Stimulated activated CD4-positive, alpha-beta T cell treated with anti-CD3 and anti-CD28 coated beads, Interleukin-2, amount 100 ng/mL, for 48 hours (primary cell): ENCODE measurements around the gene LHB.

Experiments
- DNase-seq, 2 donors: peaks; one replicate each; pipeline ENCODE4 v3.0.0-alpha.2; 2020

LHB gene

GRCh38 chr19:49009828-49010227, 7.1 kb downstream of the LHB start:
- DNase-seq: no peak

- no peak for DNase-seq
Measured at GRCh38 chr19:49006905-49007304, 10.0 kb downstream of the LHB start.

GRCh38 chr19:49004964-49005614, 11.8 kb downstream of the LHB start:
- DNase-seq: no peak

DNA sequence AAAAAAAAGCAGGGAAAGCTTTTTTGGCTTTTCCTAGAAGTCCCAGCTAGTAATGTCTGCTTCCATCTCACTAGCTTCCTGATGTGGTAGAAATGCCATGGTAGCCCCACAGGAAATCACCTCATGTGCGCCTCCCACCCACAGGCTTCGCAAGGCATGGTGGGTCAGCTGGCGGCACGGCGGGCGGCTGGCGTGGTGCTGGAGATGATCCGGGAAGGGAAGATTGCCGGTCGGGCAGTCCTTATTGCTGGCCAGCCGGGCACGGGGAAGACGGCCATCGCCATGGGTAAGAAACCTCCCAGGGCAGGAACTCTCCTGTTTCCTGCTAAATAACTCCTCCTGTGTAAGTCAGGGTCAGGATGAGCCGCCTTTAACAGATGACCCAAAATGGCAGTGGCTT, 12.8 kb downstream of the LHB start:
- DNase-seq: no peak

DNA sequence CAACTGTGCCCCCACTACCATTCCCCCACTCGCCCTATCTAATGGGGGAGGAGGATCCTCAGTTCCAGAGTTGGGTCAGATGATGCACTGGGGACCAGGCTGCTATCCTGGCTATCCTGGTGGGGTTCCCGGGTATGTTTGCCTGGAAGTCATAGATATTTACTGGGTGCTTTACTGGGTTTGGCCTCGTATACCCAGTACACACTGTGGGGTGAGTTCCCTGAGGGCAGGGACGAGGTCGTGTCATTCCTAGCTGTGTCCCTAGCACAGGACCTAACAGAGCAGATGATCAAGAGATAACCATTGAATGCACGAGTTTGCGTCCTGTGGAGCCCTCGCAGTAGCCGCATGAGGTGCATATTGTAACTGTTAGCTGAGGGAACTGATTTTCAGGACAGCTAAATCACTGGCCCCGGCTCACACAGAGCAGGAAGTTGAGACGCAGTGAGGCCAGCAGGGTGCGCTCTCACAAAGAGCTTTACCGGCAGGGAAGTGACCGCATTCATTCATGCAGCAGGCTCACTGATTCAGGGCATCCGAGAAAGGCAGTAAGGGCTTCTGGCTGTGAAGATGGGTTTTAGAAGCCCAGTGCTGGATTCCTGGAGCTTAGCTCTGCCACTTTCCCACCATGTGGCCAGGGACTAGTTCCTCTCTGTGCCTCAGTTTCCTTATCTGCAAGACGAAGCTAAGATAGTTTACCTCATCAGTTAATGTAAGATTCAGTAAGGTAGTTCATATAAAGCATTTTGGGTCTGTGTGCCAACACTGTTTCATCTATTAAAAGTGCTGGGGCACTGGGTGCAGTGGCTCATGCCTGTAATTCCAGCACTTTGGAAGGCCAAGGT, 17.2 kb downstream of the LHB start:
- DNase-seq: peak; percentile 58 to 73

- DNase-seq: peak; percentile 54 to 59
Measured at GRCh38 chr19:48997972-48998371, 18.9 kb downstream of the LHB start.

DNA sequence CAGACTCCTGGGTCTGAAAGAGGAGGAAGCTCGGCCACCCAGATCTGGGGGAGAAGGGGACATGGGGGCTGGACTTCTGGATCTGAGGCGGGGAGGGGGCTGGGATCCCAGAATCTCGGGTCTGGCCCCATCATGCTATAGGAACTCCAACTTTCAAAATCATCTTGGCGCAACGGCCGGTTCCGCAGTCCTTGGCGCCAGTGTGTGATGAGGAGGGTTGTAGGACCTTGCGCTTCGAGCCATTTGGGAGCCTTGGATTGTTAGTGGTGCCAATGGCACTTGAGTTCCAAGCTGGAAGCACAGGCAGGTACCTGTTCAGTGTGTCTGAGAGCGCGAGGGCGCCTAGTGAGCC, 22.9 kb downstream of the LHB start:
- DNase-seq: no peak

DNA sequence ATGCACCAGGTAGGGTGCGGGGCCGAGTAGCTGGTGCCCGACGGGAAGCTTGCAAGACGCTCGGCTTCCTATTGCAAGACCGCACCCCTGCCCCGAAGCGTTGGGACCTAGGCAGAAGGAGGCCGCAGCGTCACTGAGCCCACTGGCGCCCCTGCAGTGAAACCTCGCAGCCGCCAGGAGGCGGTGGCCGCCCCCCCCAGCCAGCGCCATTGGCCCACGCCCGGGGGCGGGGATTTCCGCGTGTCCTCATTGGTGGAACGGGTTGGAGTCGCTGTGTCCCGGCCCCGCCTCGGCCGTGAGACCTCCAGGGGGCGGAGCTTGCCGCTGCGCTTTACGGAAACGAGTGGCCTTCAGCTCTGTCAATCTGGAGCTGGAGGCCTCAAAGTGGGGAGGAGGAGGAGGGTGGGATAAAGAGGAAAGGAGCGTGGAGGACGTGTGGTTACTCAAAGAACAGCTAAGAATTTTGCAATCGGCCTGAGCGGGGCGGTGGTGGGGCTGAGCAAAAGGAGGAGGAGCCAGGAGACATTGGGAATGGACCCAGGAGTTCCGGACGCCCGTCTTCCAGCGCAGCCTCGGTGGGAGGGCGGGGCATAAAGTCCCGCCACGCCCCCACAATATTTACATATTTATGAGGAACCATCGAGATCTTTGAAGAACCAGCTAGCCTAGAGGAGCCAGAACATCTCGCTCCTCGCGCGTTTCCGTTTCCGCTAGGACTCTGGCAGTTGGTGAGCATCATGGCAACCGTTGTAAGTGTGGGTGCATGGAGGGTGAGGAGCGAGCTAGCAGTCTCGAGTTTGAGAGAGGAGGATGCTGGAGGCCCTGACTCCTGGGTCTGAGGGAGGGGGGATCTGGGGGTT, 23.5 kb downstream of the LHB start, which contains the start of the genes GYS1 and RUVBL2:
Gene GYS1, minus strand, starts transcription at position 135 of the 860 bp plus-strand sequence. CDS start 197 bp downstream, outside the sequence.
Gene RUVBL2, plus strand, starts transcription at position 713 of the 860 bp plus-strand sequence. Its CDS starts 25 bp downstream, at position 738.
- peak; percentile 99 for DNase-seq

DNA sequence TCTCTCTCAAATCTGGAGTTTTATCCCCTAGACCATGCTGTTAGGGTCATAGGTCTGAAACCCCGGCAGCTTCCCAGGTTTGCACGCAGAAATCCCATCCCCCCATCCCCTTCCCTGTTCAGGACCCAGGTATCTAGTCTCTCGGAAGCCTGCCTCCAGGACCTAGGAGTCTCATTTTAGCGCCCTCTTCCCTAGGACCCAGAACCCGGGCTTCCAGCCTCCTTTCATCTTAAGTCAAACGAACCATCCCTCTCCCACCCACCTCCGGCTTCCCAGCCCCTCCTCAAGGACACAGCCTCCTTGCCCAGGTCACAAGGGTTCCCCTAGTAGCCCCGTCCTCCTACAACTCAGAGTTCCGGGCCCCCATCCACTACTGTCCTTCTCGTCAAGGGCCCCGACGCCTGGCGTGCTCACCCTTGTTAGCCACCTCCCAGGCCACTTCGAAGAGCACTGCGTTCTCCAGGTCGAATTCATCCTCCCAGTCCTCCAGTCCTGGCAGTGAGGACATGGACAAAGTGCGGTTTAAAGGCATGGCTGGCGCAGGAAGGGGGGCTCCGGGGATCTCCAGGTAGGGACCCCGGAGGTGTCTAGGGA, 24.2 kb downstream of the LHB start:
- no peak for DNase-seq

GRCh38 chr19:48991873-48992580, 24.9 kb downstream of the LHB start:
- no peak for DNase-seq

DNA sequence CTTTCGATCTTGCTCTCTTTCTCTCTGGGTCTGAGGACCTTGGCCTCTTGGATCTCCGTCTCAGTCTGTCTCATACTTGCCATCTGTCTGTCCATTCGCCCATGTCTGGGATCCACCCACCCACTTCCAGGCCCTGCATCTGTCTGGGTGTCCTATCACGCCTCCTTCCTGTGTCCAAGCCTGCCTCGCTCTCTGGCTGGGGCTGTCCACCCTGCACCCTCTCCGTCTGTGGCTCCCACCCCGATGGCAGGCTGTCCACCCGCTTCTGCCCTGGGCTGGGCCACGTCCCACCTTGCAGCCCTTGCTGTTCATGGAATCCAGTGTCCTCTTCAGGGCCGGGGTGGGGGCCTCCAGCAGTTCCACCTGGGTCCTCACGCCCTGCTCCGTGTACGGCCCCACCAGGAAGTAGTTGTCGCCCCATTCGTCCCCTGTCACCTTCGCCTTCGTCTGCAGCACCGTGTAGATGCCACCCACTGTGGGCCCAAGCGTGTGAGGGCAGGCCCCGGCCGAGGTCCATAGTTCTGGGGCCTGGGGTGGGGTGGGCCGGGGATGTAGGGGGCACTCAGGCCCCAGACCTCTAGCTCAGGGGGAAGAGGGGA, 25.8 kb downstream of the LHB start:
- DNase-seq: no peak

- no peak for DNase-seq
Measured at GRCh38 chr19:48990400-48990799, 26.5 kb downstream of the LHB start.

GRCh38 chr19:48989701-48990291, 27.1 kb downstream of the LHB start:
- no peak for DNase-seq

- no peak for DNase-seq
Measured at GRCh38 chr19:48988860-48989259, 28.0 kb downstream of the LHB start.

DNA sequence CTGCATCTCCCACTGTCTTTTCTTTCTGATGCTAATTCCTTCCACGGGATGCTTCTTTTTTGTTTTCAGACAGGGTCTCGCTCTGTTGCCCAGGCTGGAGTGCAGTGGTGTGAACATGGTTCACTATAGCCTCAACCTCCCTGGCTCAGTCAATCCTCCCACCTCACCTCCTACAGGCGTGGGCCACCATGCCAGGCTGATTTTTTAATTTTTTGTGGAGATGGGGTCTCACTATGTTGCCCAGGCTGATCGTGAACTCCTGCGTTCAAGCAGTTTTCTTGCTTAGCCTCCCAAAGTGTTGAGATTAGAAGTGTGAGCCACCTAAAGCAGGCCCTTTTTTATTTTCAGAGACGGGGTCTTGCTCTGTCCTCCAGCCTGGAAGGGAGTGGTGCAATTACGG, 28.6 kb downstream of the LHB start:
- DNase-seq: no peak

GRCh38 chr19:48987323-48987722, 29.6 kb downstream of the LHB start:
- no peak for DNase-seq

- no peak for DNase-seq
Measured at GRCh38 chr19:48986211-48986610, 30.7 kb downstream of the LHB start.

GRCh38 chr19:48985711-48986110, 31.2 kb downstream of the LHB start:
- no peak for DNase-seq

- no peak for DNase-seq
Measured at GRCh38 chr19:48982280-48982679, 34.6 kb downstream of the LHB start.

DNA sequence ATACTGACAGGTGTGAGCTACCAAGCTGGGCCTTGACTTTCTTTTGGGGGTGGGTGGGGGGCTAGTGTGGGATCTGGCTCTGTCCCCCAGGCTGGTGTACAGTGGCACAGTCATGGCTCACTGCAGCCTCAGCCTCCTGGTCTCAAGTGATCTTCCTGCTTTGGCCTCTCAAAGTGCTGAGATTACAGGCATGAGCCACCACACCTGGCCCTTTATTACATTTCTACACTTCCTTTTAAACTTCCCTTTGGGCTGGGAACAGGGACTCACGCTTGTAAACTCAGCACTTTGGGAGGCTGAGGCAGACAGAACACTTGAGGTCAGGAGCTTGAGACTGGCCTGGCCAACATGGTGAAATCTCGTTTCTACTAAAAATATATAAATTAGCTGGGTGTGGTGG, 39.8 kb downstream of the LHB start:
- no peak for DNase-seq
